ENCODE data around the gene ASIC2. TPM values are rescaled to one million over a fixed set of nuclear protein-coding genes. Genes with fewer than 3 reads are reported as not detected.

ASIC2 gene
- total and polyA plus RNA-seq, 2 donors from 2014 or later, result 0.60 to 2.9 TPM

GRCh38 chr17:33073416-33073815 is 219.7 kb downstream of the ASIC2 start:
- Histone ChIP-seq H3K27me3 (ENCODE audit: control insufficient read depth, insufficient read depth, low read length) (no peaks in the 10 kb centered on the region), H3K36me3 (ENCODE audit: control insufficient read depth in 2 of 3, insufficient read depth in 3 of 3, low read length in 3 of 3) (no peaks in the 10 kb centered on the region), H3K9me3 (ENCODE audit: control insufficient read depth in 2 of 3, insufficient read depth in 1 of 3, low read length in 3 of 3) (no peaks in the 10 kb centered on the region), H3K4me1 (ENCODE audit: control insufficient read depth in 2 of 3, insufficient read depth in 2 of 3, low read depth in 1 of 3, low read length in 3 of 3) (no peaks in the 10 kb centered on the region), H3K9ac (ENCODE audit: low read length in 3 of 3) (no peak overlapping the region), H3K27ac (ENCODE audit: low read depth in 2 of 2, low read length in 2 of 2) (no peak overlapping the region), H3K4me3 (ENCODE audit: low read length in 3 of 3) (no peak overlapping the region)
- TF ChIP-seq CTCF (IDR thresholded peaks at IDR 0.05; ENCODE audit: borderline replicate concordance, extremely low read depth, insufficient read depth), result no peak
- intact Hi-C loops (cut with DNase I), result no loop called here
- FAIRE-seq, result no peak
- no peak for DNase-seq

- Histone ChIP-seq H3K27ac (ENCODE audit: low read depth in 2 of 2, low read length in 2 of 2) (no peak overlapping the region), H3K4me1 (ENCODE audit: control insufficient read depth in 2 of 3, insufficient read depth in 2 of 3, low read depth in 1 of 3, low read length in 3 of 3) (no peaks in the 10 kb centered on the region)
- TF ChIP-seq CTCF (IDR thresholded peaks at IDR 0.05; ENCODE audit: borderline replicate concordance, extremely low read depth, insufficient read depth), result no peak
Observed at GRCh38 chr17:33072421-33073161, 220.5 kb downstream of the ASIC2 start.

GRCh38 chr17:33071656-33072055 is 221.4 kb downstream of the ASIC2 start:
- no peak overlapping the region for H3K4me3 ChIP-seq (ENCODE audit: low read length in 3 of 3)
- H3K27me3 ChIP-seq (ENCODE audit: control insufficient read depth, insufficient read depth, low read length), result no peaks in the 10 kb centered on the region
- no peaks in the 10 kb centered on the region for H3K4me1 ChIP-seq (ENCODE audit: control insufficient read depth in 2 of 3, insufficient read depth in 2 of 3, low read depth in 1 of 3, low read length in 3 of 3)
- FAIRE-seq, result no peak
- H3K9ac ChIP-seq (ENCODE audit: low read length in 3 of 3), result no peak overlapping the region
- no peak for DNase-seq
- TF ChIP-seq CTCF (IDR thresholded peaks at IDR 0.05; ENCODE audit: borderline replicate concordance, extremely low read depth, insufficient read depth), result no peak
- H3K36me3 ChIP-seq (ENCODE audit: control insufficient read depth in 2 of 3, insufficient read depth in 3 of 3, low read length in 3 of 3), result no peaks in the 10 kb centered on the region
- H3K9me3 ChIP-seq (ENCODE audit: control insufficient read depth in 2 of 3, insufficient read depth in 1 of 3, low read length in 3 of 3), result no peaks in the 10 kb centered on the region
- no peak overlapping the region for H3K27ac ChIP-seq (ENCODE audit: low read depth in 2 of 2, low read length in 2 of 2)
- intact Hi-C loops (cut with DNase I), result no loop called here

More at GRCh38 chr17:33072421-33073161, 220.5 kb downstream of the ASIC2 start:
- H3K27me3 ChIP-seq (ENCODE audit: control insufficient read depth, insufficient read depth, low read length), result no peaks in the 10 kb centered on the region
- no peak overlapping the region for H3K9ac ChIP-seq (ENCODE audit: low read length in 3 of 3)
- FAIRE-seq (no peak), DNase-seq (no peak)
- no peak overlapping the region for H3K4me3 ChIP-seq (ENCODE audit: low read length in 3 of 3)
- no peaks in the 10 kb centered on the region for H3K9me3 ChIP-seq (ENCODE audit: control insufficient read depth in 2 of 3, insufficient read depth in 1 of 3, low read length in 3 of 3)
- intact Hi-C loops (cut with DNase I), result no loop called here
- no peaks in the 10 kb centered on the region for H3K36me3 ChIP-seq (ENCODE audit: control insufficient read depth in 2 of 3, insufficient read depth in 3 of 3, low read length in 3 of 3)

Data from kidney (tissue), 14 donors.